ENCODE results near the gene C5orf58. TPM values are rescaled to one million over a fixed set of nuclear protein-coding genes. Genes with fewer than 3 reads are reported as not detected.

Gene C5orf58
- total and polyA plus RNA-seq, 10 of the 15 experiments (the other 5 are each of a cell fraction or from before 2014, with no cell fraction given), result 0.13 to 0.27 (median 0.26) TPM; not detected in 7

DNA sequence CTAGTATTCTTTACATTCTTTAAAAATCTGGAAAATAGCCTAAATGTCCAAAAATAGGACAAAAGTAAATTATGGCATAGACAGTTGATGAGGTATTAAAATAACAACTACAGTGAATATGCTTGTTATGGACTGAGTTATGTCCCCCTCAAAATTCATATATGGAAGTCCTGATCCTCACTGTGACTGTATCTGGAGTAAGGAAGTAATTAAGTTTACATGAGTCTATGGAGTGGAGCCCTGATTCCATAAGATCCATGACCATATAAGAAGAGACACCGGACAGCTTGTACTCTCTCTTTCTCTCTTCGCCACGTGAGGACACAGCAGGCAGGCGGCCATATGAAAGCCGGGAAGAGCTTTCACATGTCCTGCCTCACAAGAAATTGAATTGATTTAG is 28.6 kb upstream of the C5orf58 start:
- Histone ChIP-seq H3K4me1 (ENCODE audit: control insufficient read depth, insufficient read depth, low read length) (no peaks in the 10 kb centered on the region), H3K79me2 (ENCODE audit: control insufficient read depth, insufficient read depth, low read length) (no peaks in the 10 kb centered on the region), H3K9ac (ENCODE audit: control insufficient read depth, insufficient read depth, low read length) (no peak overlapping the region), H3K36me3 (ENCODE audit: control insufficient read depth in 2 of 2, insufficient read depth in 2 of 2, low read length in 1 of 2) (no peaks in the 10 kb centered on the region), H3K27me3 (replicated peaks in 1 of 2; ENCODE audit: control insufficient read depth in 2 of 2, insufficient read depth in 2 of 2, low read length in 1 of 2) (peaks cover 0 to 3% of the 10 kb centered on the region in 2 experiments; a peak in 3 of 4 replicates), H3K4me2 (ENCODE audit: control insufficient read depth, insufficient read depth) (no peak overlapping the region), H3K27ac (ENCODE audit: control insufficient read depth, insufficient read depth) (no peak overlapping the region), H3K9me3 (replicated peaks; ENCODE audit: control insufficient read depth, insufficient read depth, low read length) (no peaks in the 10 kb centered on the region), H3K4me3 (no peak overlapping the region), H4K20me1 (ENCODE audit: control insufficient read depth, insufficient read depth) (no peaks in the 10 kb centered on the region), H2AFZ (ENCODE audit: control insufficient read depth, low read depth, low read length) (no peak overlapping the region)
- ChIA-PET POLR2A (no interaction called here), RAD21 (ENCODE audit: unreplicated experiment) (no interaction called here), CTCF (no interaction called here), SMC1A (ENCODE audit: uncharacterized antibody, unreplicated experiment) (no interaction called here)
- DNase-seq (ENCODE audit: low read depth, low spot score) (no peak), ATAC-seq (no peak), FAIRE-seq (no peak)
- no TSS peak for BruUV-seq (replicated peaks)
- in situ Hi-C loops (cut with MboI) (no loop called here), intact Hi-C loops (cut with micrococcal nuclease; ENCODE audit: unreplicated experiment) (no loop called here)
- TF ChIP-seq, protein P1, sequence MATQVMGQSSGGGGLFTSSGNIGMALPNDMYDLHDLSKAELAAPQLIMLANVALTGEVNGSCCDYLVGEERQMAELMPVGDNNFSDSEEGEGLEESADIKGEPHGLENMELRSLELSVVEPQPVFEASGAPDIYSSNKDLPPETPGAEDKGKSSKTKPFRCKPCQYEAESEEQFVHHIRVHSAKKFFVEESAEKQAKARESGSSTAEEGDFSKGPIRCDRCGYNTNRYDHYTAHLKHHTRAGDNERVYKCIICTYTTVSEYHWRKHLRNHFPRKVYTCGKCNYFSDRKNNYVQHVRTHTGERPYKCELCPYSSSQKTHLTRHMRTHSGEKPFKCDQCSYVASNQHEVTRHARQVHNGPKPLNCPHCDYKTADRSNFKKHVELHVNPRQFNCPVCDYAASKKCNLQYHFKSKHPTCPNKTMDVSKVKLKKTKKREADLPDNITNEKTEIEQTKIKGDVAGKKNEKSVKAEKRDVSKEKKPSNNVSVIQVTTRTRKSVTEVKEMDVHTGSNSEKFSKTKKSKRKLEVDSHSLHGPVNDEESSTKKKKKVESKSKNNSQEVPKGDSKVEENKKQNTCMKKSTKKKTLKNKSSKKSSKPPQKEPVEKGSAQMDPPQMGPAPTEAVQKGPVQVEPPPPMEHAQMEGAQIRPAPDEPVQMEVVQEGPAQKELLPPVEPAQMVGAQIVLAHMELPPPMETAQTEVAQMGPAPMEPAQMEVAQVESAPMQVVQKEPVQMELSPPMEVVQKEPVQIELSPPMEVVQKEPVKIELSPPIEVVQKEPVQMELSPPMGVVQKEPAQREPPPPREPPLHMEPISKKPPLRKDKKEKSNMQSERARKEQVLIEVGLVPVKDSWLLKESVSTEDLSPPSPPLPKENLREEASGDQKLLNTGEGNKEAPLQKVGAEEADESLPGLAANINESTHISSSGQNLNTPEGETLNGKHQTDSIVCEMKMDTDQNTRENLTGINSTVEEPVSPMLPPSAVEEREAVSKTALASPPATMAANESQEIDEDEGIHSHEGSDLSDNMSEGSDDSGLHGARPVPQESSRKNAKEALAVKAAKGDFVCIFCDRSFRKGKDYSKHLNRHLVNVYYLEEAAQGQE (IDR thresholded peaks at IDR 0.05; ENCODE audit: low read depth, low read length), result no peak
- TF ChIP-seq NRF1 (conservative IDR thresholded peaks at IDR 0.05; ENCODE audit: low read depth, low read length), result no peak
- TF ChIP-seq, protein P2, sequence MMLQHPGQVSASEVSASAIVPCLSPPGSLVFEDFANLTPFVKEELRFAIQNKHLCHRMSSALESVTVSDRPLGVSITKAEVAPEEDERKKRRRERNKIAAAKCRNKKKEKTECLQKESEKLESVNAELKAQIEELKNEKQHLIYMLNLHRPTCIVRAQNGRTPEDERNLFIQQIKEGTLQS (IDR thresholded peaks at IDR 0.05; ENCODE audit: borderline replicate concordance, extremely low read depth, low read depth, low read length), result no peak
- no peak for TF ChIP-seq CHD2 (IDR thresholded peaks at IDR 0.05; ENCODE audit: borderline replicate concordance, low read depth, low read length)
- no peak for TF ChIP-seq YBX1 (IDR thresholded peaks at IDR 0.05)
- TF ChIP-seq MEF2B (IDR thresholded peaks at IDR 0.05; ENCODE audit: partially characterized antibody, poor library complexity, severe bottlenecking), result no peak
- TF ChIP-seq, protein P3, sequence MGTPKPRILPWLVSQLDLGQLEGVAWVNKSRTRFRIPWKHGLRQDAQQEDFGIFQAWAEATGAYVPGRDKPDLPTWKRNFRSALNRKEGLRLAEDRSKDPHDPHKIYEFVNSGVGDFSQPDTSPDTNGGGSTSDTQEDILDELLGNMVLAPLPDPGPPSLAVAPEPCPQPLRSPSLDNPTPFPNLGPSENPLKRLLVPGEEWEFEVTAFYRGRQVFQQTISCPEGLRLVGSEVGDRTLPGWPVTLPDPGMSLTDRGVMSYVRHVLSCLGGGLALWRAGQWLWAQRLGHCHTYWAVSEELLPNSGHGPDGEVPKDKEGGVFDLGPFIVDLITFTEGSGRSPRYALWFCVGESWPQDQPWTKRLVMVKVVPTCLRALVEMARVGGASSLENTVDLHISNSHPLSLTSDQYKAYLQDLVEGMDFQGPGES (IDR thresholded peaks at IDR 0.05), result no peak
- TF ChIP-seq CBFB (IDR thresholded peaks at IDR 0.05; ENCODE audit: low read depth), result no peak
- no peak for TF ChIP-seq RELA (IDR thresholded peaks at IDR 0.05; ENCODE audit: borderline replicate concordance, partially characterized antibody)
- TF ChIP-seq BACH1 (IDR thresholded peaks at IDR 0.05; ENCODE audit: borderline replicate concordance), result no peak
- 46% methylated on average over 5 of the region's 5 CpGs for WGBS (ENCODE audit: insufficient coverage, insufficient replicate concordance, low lambda C conversion rate, missing lambda C conversion rate)

Data from GM12878 (cell line).